GM19452 (cell line): ENCODE data around the gene FSTL1.
A peak's percentile ranks its signal among the peaks of the same experiment; 100 is the strongest.
"Not testable (repeated sequence)": the region's sequence is repeated elsewhere in the genome, so short reads cannot be mapped to it uniquely, and the experiment has no call there.

Experiments
- ATAC-seq: cut with Tn5 transposase; IDR thresholded peaks from one replicate; pipeline ENCODE4 v1.9.1; 2021; ENCODE audit not compliant: unreplicated experiment

FSTL1 gene

DNA sequence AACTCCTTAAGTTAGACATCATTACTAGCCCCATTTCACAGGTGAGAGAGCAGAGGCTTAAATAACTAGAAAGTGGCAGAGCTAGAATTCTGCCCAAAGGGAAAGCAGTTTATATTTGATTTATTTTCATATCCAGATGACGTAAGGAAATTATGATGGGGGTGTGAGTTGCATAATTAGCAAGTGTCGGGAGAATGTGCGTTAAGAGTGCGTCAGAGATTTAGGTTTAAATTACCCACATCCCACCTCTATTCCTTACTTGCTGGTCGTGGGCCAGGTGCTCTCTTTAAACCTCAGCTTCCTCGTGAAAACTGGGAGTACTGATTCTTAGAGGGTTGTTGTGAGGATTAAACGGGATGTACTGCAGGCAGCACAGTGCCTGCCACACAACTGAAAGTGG is 32.3 kb downstream of the FSTL1 start:
- ATAC-seq, result no peak

DNA sequence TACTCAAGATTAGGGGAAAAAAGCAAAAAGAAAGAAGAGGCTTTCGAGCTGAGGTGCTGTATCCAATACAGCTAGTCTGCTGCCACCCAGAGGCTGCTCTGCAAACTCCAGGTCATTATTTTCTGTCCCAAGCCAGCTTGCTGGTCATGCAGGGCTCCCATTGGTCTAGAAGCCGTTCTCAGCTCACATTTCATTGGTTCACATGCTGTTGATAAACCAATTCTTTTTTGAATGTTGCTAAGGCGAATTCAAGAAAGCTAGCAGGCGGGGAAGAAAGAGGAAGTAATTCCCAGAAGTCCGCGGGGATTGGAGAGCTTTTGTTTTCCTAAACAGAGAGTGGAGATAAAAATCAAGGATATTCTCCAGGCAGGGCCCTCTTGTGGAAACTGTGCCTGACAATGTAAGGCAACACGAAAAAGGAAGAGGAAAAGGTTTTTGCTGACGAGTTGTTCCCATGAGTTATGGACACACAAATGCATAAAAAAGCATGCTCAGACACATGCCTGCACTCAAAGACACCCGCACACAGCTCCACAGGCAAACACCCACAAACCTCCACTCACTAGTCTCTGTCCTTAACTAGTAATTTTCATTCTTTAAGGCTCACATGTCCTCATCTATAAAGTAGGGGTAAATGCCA is 33.4 kb downstream of the FSTL1 start:
- ATAC-seq, result peak; percentile 99

DNA sequence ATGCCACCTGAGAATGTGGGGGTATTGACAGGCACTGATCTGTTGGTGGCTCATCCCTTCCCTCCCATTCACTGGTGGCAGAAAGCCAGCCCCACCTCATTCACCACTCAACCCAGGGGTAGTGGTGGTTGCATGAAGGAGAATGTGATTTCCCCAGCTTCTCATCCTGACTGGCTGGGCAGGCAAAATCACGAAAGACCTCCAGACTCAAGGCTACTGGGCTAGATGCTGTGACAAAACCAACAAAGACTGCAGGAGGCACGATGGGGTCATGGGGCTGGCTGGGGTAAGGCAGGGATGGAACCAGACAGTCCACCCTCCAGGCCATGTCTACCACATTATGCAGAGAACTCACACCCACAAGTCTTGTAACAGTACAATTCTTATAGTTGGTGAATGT is 33.9 kb downstream of the FSTL1 start:
- peak; percentile 31 for ATAC-seq

DNA sequence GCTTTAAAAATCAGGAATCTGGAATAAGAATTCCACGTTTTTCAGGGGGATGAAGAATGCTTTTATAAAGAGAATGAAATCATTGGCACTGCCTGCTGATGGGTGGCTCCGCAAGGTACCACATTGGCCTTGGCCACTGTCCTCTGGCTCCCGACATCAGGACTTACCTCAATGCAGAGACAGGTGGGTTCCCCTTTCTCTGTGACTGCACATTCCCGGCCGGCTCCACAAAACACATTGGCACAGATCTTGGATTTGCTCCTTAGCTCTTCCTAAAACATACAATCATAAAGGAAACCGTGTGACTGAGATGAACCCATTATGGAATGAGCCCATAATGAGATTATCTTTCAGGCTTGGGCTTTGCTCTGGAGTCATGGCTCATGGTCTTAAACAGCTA is 35.0 kb downstream of the FSTL1 start:
- ATAC-seq, result no peak

DNA sequence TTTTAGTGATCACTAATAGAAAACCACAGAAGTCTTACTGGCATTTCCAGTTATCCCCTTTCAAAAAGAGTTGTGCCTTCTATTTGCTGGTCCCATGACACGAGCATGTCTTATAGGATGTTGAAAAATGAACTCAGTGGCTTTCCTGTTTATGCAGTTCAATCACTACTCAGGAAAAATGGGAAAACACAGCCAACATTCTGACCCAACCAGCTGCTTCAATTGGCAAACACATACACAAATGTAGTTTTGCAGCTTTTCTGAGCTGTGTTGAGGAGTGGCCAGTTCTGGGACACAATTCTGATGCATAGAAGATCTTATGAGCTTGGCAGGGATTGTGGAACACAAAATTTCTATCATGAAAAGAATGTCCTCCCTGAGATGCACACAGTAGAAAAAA is 40.3 kb downstream of the FSTL1 start:
- ATAC-seq, result no peak

DNA sequence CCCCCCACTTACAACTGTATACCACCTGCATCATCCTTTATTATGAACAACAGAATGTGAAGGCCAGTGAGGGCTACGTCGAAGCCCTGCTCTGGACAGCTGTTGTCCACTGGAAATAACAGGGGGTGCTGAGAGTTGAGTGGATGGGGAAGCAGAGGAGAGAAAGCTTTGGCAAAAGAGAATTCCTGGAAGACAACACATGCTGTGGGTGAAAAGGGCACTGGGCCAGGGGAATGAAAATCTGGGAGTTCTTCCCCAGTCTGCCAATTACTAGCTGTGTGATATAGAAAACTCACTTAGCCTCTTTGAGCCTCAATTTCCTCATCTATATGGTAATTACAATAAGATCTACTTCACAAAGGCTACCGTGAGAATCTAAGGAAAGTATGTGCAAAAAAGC is 40.7 kb downstream of the FSTL1 start:
- ATAC-seq, result no peak

DNA sequence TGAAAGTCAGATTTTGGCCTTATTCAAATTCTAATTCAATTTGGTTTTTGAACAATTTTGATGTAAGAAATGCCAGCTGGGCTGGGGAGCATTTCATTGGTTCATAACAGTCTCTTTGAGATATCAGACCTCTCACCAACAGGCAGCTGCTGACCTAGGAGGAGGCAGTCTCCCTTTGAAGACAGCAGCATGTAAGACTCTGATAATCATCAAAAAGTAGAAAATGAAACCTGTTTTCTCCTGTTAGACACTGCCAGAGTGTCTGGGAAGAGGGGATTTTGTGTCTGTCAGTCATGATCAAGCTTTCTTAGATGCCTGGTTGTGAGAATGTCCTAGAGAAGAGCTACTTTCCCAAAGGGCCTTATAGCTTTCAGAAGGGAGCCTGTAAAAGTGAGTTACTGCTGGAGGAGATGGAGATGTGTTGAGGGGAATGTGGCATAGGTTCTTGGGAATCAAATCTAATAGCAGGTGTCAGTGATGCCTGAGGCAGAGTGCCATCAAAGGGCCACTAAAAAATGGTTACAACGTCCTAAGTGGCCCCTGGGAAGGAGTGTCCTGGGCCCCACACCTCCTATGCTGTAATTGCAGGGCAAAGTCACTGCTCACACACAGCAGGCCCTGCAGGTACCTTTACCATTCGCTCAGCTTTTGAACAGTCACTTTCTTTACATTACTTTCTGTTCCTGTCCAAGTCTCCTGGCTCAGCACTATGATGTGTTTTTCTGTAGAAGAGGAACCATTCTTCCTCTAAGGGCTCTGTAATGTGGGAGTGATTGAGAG is 43.1 kb downstream of the FSTL1 start:
- no peak for ATAC-seq

DNA sequence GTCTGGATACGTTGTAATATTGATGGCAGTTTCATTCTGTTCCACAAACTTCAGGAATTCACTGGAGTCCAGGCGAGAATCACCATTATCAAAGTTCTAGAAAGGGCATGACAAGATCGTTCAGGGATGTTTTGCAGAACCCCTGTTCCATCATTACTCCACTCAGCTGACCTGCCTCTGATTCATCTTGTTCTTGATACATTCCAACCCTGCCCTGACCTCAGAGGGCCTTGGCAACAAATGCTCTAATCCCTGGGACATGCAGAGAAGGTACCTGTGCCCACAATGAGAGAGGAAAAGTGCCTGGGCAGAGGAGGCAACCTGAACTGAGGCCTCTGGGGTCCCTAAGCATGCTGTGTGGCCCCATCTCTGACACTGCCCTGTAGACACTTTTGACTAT is 45.9 kb downstream of the FSTL1 start:
- no peak for ATAC-seq

DNA sequence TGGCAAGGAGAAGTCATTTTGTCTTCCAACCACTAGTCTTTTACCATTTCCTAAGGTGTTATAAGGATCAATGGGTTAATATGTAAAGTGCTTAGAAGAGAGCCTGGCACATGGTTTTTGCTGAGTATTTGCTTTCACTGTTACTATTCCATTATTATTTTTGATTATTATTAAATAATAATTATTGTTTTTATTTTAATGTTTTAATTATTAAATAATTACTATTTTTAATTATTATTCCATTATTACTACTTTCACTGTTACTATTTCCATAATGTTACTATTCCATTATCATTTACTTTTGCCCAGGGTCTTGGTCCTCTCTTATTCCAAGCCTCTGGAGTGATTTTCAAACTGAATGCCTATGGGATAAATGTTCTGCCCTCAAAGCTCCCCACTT is 48.5 kb downstream of the FSTL1 start:
- no peak for ATAC-seq

DNA sequence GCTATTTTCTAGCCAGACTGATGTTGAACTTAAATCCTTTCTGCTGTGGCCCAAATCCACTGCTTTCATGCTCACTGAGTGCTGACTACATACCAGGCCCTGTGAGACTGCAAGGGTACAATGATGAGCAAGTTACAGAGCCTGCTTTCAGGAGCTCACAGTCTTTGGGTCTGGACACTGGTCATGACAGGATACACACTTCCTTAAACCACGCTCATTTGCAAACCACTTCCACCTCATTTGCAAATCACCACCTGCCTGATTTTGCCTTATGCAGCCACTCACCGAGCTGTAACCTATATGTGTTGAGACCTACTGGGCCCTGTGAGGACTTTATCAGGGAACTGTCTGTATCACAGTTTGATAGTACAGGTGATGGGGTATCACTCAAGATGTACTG is 51.4 kb downstream of the FSTL1 start:
- peak; percentile 93 for ATAC-seq

DNA sequence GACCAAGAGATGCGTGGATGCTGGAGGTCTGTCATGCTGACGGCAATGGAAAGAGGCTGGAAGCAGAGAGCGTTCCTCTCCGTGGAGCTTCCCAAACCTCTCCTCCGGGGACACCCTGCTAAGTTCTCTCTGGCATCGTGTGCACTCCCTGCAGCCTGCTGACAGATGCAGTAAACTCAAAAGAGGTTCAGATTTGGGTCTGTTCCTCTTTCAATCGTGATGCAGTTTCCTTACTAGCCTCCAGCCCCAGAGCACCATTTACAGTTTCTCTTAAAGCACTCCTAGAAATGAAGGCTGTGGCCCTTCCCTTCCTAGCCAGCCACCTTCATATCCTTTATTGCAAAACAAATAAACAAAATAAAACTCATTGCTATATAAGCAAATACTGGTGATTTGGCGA is 54.3 kb downstream of the FSTL1 start:
- no peak for ATAC-seq

DNA sequence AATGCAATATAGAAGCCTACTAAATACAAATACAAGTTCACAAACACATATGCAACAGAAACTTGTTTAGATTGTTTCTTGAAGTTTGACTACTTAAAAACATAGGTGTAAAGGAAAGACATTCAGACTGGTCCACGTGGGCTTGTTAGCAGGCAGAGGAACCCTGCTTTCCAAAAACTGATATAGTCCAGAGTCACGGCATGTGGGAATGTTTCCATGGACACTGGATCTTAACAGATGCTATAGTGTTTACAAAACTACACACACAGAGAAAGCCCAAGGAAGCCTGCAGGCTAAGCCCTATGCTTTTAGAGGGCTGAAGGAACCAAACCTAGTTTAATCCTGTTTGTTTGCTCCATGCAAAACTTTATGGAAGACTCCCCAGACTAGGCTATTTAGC is 56.4 kb downstream of the FSTL1 start:
- ATAC-seq, result no peak

DNA sequence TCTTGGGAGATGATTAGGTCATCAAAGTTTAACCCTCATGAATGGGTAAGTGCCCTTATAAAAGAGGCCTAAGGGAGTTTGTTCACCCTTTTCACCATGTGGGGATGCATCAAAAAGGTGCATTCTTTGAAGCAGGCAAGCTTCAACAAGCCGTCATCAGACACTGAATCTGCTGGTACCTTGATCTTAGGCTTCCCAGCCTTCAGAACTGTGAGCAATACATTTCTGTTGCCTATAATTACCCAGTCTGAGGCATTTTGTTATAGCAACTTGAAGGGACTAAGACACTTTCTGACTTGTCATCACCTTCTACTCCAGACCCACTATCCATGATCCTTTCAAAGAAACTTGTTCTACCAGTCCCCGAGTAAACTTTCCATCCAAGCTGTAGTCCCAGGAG is 57.0 kb downstream of the FSTL1 start:
- ATAC-seq, result no peak

DNA sequence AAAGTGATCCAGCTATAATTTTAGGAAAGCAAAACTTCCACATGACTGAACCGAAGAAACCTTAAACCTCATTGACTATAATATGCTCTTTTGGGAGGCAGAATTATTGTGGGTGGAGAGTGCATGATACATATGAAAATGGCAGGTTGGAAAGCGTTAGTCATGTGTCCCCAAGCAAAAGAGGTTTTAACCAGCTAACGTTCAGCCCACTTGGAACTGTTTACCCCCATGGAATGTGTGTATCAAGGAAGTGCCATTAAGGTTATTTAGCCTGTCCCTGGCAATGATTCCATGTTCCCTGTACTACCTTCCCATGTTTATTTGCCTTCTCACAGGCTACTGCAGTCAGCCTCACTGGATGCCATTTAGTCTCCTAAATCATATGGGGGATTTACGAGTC is 57.5 kb downstream of the FSTL1 start:
- ATAC-seq, result no peak

DNA sequence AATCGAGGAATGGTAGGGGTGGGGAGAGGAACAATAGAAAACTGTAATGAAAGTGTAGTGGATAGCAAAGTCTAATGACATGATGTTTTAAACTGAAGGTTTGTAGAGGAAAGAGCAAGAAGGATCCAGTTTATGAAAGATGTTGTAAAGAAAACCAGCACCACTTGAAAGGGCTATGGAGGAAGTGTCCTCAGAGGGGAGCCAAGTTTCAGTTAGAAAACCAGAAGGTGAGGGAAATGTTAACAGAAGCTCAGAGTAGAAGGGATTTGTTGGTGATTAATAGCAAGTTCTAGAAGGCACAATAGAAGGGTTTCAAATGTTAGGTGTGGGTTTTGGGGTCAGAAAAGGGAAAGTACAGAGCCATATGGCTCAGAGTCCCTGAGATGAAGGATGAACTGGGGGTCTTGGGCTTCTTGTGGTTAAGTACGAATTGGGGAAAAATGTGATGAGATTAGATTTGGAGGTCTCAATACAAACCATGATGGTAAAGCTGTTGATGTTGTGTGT is 67.8 kb downstream of the FSTL1 start:
- no peak for ATAC-seq

DNA sequence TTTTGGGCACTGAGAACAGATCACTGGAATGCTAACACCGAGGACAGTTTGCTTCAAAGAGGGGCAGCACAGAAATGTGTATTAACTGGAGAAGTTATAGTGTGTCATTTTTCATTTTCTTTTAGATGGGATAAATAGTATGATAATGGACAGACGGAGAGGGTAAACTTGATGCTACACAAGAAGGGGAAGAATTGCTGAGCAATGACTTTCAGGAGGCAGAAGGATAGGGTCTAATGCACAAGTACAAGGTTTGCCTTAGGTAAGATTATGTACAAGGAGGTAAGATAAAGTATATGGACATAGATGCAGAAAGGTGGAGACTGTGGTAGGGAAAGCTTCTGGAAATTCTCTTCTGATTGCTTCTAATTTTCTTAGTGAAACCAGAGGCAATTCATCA is 69.3 kb downstream of the FSTL1 start:
- no peak for ATAC-seq

DNA sequence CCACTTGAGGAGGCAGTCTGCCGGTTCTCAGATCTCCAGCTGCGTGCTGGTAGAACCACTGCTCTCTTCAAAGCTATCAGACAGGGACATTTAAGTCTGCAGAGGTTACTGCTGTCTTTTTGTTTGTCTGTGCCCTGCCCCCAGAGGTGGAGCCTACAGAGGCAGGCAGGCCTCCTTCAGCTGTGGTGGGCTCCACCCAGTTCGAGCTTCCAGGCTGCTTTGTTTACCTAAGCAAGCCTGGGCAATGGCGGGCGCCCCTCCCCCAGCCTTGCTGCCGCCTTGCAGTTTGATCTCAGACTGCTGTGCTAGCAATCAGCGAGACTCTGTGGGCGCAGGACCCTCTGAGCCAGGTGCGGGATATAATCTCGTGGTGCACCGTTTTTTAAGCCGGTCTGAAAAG is 72.8 kb downstream of the FSTL1 start:
- ATAC-seq, result not testable (repeated sequence)

DNA sequence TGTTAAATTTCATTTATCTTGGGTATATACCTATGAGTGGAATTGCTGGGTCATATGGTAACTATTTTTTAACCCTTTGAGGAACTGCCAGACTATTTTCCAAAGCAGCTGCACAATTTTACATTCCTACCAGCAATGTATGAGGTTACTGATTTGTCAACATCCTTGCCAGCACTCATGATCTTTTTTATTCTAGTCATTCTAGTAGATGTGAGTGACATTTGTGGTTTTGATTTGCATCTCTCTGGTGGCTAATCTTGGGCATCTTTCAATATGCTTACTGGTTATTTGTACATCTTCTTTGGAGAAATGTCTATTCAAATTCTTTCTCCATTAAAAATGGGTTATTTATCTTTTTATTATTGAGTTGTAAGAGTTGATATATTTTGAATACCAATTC is 80.3 kb downstream of the FSTL1 start:
- peak; percentile 48 for ATAC-seq

DNA sequence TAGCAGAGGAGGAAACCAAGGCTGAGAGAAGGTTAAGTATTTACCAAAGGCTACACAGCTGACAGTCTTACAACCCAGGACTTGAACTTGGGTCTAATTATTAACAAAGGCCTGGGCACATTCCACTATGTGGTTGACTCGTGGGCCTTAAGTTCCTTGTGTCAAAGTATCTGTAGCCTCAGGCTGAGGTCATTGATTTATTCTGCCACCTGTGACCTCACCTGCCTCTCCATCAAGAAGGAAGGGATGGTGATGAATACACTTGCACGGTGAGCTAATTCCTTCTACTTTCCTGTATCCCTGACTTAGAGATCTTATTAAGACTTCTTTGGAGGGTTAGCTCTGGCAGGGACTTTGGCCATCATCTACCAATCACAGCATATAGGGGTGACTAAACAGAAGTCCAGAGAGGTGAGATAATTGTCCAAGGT is 81.7 kb downstream of the FSTL1 start:
- peak; percentile 94 for ATAC-seq

DNA sequence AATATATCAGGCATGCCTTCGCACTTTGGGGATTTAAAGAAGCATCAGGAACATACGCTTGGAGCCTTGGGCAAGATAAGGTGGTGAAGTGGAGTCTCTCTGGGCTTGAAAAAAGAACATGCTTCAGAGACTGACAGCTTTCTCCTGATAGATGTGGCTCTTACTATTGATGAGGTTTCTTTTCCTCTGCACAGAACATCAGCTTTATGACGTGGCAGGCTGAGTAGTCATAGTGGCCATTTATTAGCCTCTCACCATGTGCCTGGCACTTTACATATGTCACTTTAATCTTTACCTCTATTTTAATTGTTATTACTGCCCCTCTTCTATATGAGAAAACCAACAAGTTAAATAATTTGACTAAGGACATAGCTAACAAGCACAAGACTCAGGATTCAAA is 82.6 kb downstream of the FSTL1 start:
- no peak for ATAC-seq

DNA sequence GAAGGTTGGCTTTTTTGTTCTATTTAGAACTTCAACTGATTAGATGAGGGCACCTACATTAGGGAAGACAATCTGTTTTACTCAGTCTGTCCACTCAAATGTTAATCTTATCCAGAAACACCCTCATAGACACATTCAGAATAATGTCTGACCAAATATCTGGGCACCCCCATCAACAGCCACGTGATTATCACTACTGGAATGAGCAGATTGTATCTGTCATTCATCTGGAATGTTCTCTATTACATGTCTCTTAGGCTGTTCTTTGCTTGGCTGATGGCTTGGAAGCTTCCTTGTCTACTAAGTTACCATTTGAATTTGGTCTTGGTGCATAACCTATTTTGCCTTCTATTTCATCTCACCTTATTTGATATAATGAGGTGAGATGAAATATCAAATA is 86.0 kb downstream of the FSTL1 start:
- ATAC-seq, result no peak

DNA sequence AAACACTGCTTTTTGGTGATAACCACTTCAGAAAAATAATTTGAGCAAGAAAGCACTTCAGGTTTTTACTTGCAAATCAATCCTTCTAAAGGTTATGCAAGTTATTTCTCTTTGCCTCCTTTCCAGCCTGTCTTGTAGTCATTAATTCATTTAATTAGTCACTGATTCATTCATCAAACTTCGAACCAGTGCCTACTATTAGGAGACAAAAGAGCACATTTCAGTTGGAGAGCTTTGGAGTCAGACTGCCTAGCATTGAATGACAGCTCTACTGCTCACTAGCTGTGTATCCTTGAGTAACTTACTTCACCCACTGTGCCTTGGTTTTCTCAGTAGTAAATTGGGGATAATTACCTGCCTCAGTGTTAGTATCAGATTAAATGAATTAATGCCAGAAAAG is 86.7 kb downstream of the FSTL1 start:
- ATAC-seq, result no peak

DNA sequence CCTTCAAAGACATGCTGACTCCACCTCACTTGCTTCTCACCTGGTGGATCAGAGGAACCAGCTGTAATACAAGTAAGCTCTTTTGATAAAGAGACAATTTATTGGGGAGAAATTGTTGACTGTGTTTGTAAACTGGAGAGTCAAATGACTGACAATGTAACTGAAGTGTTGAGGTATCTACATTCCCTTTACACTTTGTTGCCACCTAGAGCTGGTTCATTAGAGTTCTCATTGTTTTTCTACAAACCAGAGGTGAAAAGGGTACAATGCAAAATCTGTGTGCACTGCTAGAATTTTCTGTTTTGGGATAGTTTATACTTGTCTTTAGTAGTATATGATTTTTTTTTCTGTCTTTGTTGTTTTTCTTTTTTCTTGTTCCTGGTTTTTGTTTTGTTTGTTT is 93.0 kb downstream of the FSTL1 start:
- no peak for ATAC-seq
